ENCODE results near the gene ELF3. TPM values are rescaled to one million over a fixed set of nuclear protein-coding genes. Genes with fewer than 3 reads are reported as not detected.

The ELF3 gene
- total RNA-seq, 2 experiments from 2014 or later: 2.0 to 2.7 TPM

GRCh38 chr1:202034683-202035462 is 24.5 kb downstream of the ELF3 start:
- no peak overlapping the region for H3K27ac Mint-ChIP-seq
- Histone ChIP-seq H3K27me3 (ENCODE audit: control insufficient read depth in 1 of 2, insufficient read depth in 2 of 2, low read length in 2 of 2) (no peaks in the 10 kb centered on the region), H3K4me1 (ENCODE audit: insufficient read depth, low read length) (no peaks in the 10 kb centered on the region), H3K4me3 (ENCODE audit: low read length) (no peak overlapping the region), H3K36me3 (ENCODE audit: insufficient read depth, low read length) (no peaks in the 10 kb centered on the region), H3K27ac (ENCODE audit: low read depth in 1 of 2, low read length in 2 of 2) (no peak overlapping the region), H3K9me3 (ENCODE audit: control insufficient read depth in 1 of 2, insufficient read depth in 1 of 2, low read length in 2 of 2) (no peaks in the 10 kb centered on the region)
- CTCF ChIA-PET: no interaction called here
- H3K4me1 Mint-ChIP-seq (ENCODE audit: low read depth): no peaks in the 10 kb centered on the region
- POLR2A ChIA-PET: no interaction called here
- H3K4me3 Mint-ChIP-seq: no peak overlapping the region
- H3K9me3 Mint-ChIP-seq: no peaks in the 10 kb centered on the region
- H3K36me3 Mint-ChIP-seq (ENCODE audit: low read depth): no peaks in the 10 kb centered on the region
- TF ChIP-seq, protein P1, sequence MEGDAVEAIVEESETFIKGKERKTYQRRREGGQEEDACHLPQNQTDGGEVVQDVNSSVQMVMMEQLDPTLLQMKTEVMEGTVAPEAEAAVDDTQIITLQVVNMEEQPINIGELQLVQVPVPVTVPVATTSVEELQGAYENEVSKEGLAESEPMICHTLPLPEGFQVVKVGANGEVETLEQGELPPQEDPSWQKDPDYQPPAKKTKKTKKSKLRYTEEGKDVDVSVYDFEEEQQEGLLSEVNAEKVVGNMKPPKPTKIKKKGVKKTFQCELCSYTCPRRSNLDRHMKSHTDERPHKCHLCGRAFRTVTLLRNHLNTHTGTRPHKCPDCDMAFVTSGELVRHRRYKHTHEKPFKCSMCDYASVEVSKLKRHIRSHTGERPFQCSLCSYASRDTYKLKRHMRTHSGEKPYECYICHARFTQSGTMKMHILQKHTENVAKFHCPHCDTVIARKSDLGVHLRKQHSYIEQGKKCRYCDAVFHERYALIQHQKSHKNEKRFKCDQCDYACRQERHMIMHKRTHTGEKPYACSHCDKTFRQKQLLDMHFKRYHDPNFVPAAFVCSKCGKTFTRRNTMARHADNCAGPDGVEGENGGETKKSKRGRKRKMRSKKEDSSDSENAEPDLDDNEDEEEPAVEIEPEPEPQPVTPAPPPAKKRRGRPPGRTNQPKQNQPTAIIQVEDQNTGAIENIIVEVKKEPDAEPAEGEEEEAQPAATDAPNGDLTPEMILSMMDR (IDR thresholded peaks at IDR 0.05): no peak
- no peaks in the 10 kb centered on the region for H3K27me3 Mint-ChIP-seq
- DNase-seq: no peak
- no peak for ATAC-seq (ENCODE audit: poor library complexity)
- intact Hi-C loops (cut with DNase I, micrococcal nuclease): no loop called here

- H3K4me3 Mint-ChIP-seq: no peak overlapping the region
- intact Hi-C loops (cut with DNase I, micrococcal nuclease): no loop called here
These were observed 26.4 kb downstream of the ELF3 start for GRCh38 chr1:202036595-202037387.

GRCh38 chr1:202037706-202038296 is 27.4 kb downstream of the ELF3 start:
- Mint-ChIP-seq H3K4me1 (ENCODE audit: low read depth) (no peaks in the 10 kb centered on the region), H3K36me3 (ENCODE audit: low read depth) (no peaks in the 10 kb centered on the region), H3K9me3 (no peaks in the 10 kb centered on the region), H3K4me3 (no peak overlapping the region), H3K27me3 (no peaks in the 10 kb centered on the region), H3K27ac (no peak overlapping the region)
- ChIA-PET POLR2A (no interaction called here), CTCF (no interaction called here)
- TF ChIP-seq, protein P1 (IDR thresholded peaks at IDR 0.05): no peak
- Histone ChIP-seq H3K27me3 (ENCODE audit: control insufficient read depth in 1 of 2, insufficient read depth in 2 of 2, low read length in 2 of 2) (no peaks in the 10 kb centered on the region), H3K27ac (ENCODE audit: low read depth in 1 of 2, low read length in 2 of 2) (no peak overlapping the region), H3K4me3 (ENCODE audit: low read length) (no peak overlapping the region), H3K4me1 (ENCODE audit: insufficient read depth, low read length) (no peaks in the 10 kb centered on the region), H3K9me3 (ENCODE audit: control insufficient read depth in 1 of 2, insufficient read depth in 1 of 2, low read length in 2 of 2) (no peaks in the 10 kb centered on the region), H3K36me3 (ENCODE audit: insufficient read depth, low read length) (no peaks in the 10 kb centered on the region)
- ATAC-seq (ENCODE audit: poor library complexity): no peak
- DNase-seq: no peak
- intact Hi-C loops (cut with DNase I, micrococcal nuclease): no loop called here

More at GRCh38 chr1:202036595-202037387, 26.4 kb downstream of the ELF3 start:
- no peaks in the 10 kb centered on the region for H3K27me3 ChIP-seq (ENCODE audit: control insufficient read depth in 1 of 2, insufficient read depth in 2 of 2, low read length in 2 of 2)
- H3K9me3 ChIP-seq (ENCODE audit: control insufficient read depth in 1 of 2, insufficient read depth in 1 of 2, low read length in 2 of 2): no peaks in the 10 kb centered on the region
- no peak overlapping the region for H3K27ac ChIP-seq (ENCODE audit: low read depth in 1 of 2, low read length in 2 of 2)
- TF ChIP-seq, protein P1 (IDR thresholded peaks at IDR 0.05): no peak
- Mint-ChIP-seq H3K4me1 (ENCODE audit: low read depth) (no peaks in the 10 kb centered on the region), H3K36me3 (ENCODE audit: low read depth) (no peaks in the 10 kb centered on the region), H3K27ac (no peak overlapping the region), H3K27me3 (no peaks in the 10 kb centered on the region), H3K9me3 (no peaks in the 10 kb centered on the region)
- H3K4me3 ChIP-seq (ENCODE audit: low read length): no peak overlapping the region
- CTCF ChIA-PET: no interaction called here
- H3K4me1 ChIP-seq (ENCODE audit: insufficient read depth, low read length): no peaks in the 10 kb centered on the region
- ATAC-seq (ENCODE audit: poor library complexity) (no peak), DNase-seq (no peak)
- H3K36me3 ChIP-seq (ENCODE audit: insufficient read depth, low read length): no peaks in the 10 kb centered on the region
- POLR2A ChIA-PET: no interaction called here
